Neuronal stem cell (in vitro differentiated cells): ENCODE data around the gene ANKRD13A.

Experiments
- DNase-seq: peaks from one replicate; pipeline ENCODE4 v3.0.0-alpha.2; 2013; ENCODE audit warnings: low spot score
- H2AFZ ChIP-seq: one replicate; pipeline ENCODE4 v1.6.1; 2013; ENCODE audit warnings: mild to moderate bottlenecking, low read length, inconsistent platforms
- H2AK5ac ChIP-seq: 2 replicates; pipeline ENCODE4 v1.6.1; 2013; ENCODE audit warnings: low read depth, mild to moderate bottlenecking, inconsistent platforms, low read length, moderate library complexity, mixed read lengths
- H2BK120ac ChIP-seq: 2 replicates; pipeline ENCODE4 v1.6.1; 2013; ENCODE audit warnings: low read depth, mild to moderate bottlenecking, inconsistent platforms, low read length, moderate library complexity, mixed read lengths
- H2BK12ac ChIP-seq: one replicate; pipeline ENCODE4 v1.6.1; 2013; ENCODE audit warnings: low read length, inconsistent platforms
- H2BK15ac ChIP-seq: 2 replicates; pipeline ENCODE4 v1.6.1; 2013; ENCODE audit warnings: mild to moderate bottlenecking, low read length, inconsistent platforms, mixed read lengths
- H2BK5ac ChIP-seq: one replicate; pipeline ENCODE4 v1.6.1; 2013; ENCODE audit warnings: inconsistent platforms, mild to moderate bottlenecking, low read length, moderate library complexity
- H3K14ac ChIP-seq: one replicate; pipeline ENCODE4 v1.6.1; 2013; ENCODE audit warnings: low read length, inconsistent platforms
- H3K18ac ChIP-seq: 2 replicates; pipeline ENCODE4 v1.6.1; 2013; ENCODE audit warnings: low read length, inconsistent platforms
- H3K23ac ChIP-seq: 2 replicates; pipeline ENCODE4 v1.6.1; 2013; ENCODE audit warnings: low read depth, mild to moderate bottlenecking, mixed read lengths, low read length, inconsistent platforms; ENCODE audit not compliant: poor library complexity
- H3K27ac ChIP-seq: replicated peaks from 3 replicates; pipeline ENCODE4 v1.5.1; 2013; ENCODE audit warnings: low read length, inconsistent platforms
- H3K27me3 ChIP-seq, 3 experiments: 2 replicates each; pipeline ENCODE4 v1.6.1; 2013; ENCODE audit warnings: low read length in 3 of 3, mild to moderate bottlenecking in 2 of 3, inconsistent platforms in 1 of 3, low read depth in 1 of 3, mixed read lengths in 1 of 3, moderate library complexity in 1 of 3; ENCODE audit not compliant: control insufficient read depth in 3 of 3, insufficient read depth in 3 of 3
- H3K36me3 ChIP-seq, 2 donors: replicated peaks in 1 of 2; 2 replicates each; pipeline ENCODE4 v1.6.1; 2013; ENCODE audit warnings: low read length in 2 of 2; ENCODE audit not compliant: control insufficient read depth in 2 of 2, insufficient read depth in 2 of 2
- H3K4ac ChIP-seq: 2 replicates; pipeline ENCODE4 v1.6.1; 2013; ENCODE audit warnings: inconsistent platforms, mild to moderate bottlenecking, low read length, moderate library complexity
- H3K4me1 ChIP-seq, 2 donors: 1 replicate in 1 of 2; 2 replicates in 1 of 2; pipeline ENCODE4 v1.6.1; 2013; ENCODE audit warnings: low read length in 2 of 2, low read depth in 1 of 2; ENCODE audit not compliant: control insufficient read depth in 2 of 2, insufficient read depth in 1 of 2
- H3K4me2 ChIP-seq: one replicate; pipeline ENCODE4 v1.6.1; 2013; ENCODE audit warnings: mild to moderate bottlenecking, low read length, inconsistent platforms; ENCODE audit not compliant: insufficient read depth, poor library complexity, severe bottlenecking
- H3K4me3 ChIP-seq, 2 donors: 2 replicates each; pipeline ENCODE4 v1.5.1; 2013; ENCODE audit warnings: low read length in 2 of 2, mild to moderate bottlenecking in 2 of 2, inconsistent platforms in 1 of 2, moderate library complexity in 1 of 2
- H3K79me1 ChIP-seq: one replicate; pipeline ENCODE4 v1.6.1; 2013; ENCODE audit warnings: low read depth, mild to moderate bottlenecking, inconsistent platforms, low read length, moderate library complexity
- H3K9ac ChIP-seq: one replicate; pipeline ENCODE4 v1.6.1; 2013; ENCODE audit warnings: mild to moderate bottlenecking, low read depth, low read length, inconsistent platforms; ENCODE audit not compliant: poor library complexity
- H3K9me3 ChIP-seq, 2 donors: replicated peaks in 1 of 2; 2 replicates each; pipeline versions ENCODE3 to v1.6.1; 2013; ENCODE audit warnings: low read length in 2 of 2, mild to moderate bottlenecking in 2 of 2, inconsistent platforms in 1 of 2, low read depth in 1 of 2, mixed read lengths in 1 of 2, moderate library complexity in 1 of 2; ENCODE audit not compliant: control insufficient read depth in 2 of 2, insufficient read depth in 1 of 2
- H4K8ac ChIP-seq: one replicate; pipeline ENCODE4 v1.6.1; 2013; ENCODE audit warnings: low read depth, mild to moderate bottlenecking, inconsistent platforms, low read length, moderate library complexity
- H4K91ac ChIP-seq: one replicate; pipeline ENCODE4 v1.6.1; 2013; ENCODE audit warnings: low read length, low read depth, mild to moderate bottlenecking, inconsistent platforms; ENCODE audit not compliant: poor library complexity
- WGBS, 2 donors: extraction: QIAGEN DNeasy Blood & Tissue Kit; methylation state at CpG; one replicate each; pipeline ENCODE4 v1.1.7; 2013; ENCODE audit warnings: missing lambda C conversion rate in 2 of 2, mixed read lengths in 1 of 2; ENCODE audit not compliant: insufficient read length in 2 of 2, insufficient replicate concordance in 1 of 2; ENCODE audit errors: extremely low coverage in 2 of 2; 5-methylcytosine and 5-hydroxymethylcytosine counted together

The ANKRD13A gene

GRCh38 chr12:110020956-110021355 lies 21.7 kb downstream of the ANKRD13A start:
- no peak overlapping the region for H2BK5ac ChIP-seq
- no peak overlapping the region for H3K9ac ChIP-seq
- H3K14ac ChIP-seq = no peak overlapping the region
- H3K27ac ChIP-seq = no peak overlapping the region
- no peak overlapping the region for H3K18ac ChIP-seq
- H4K91ac ChIP-seq = no peak overlapping the region
- DNase-seq = no peak
- H4K8ac ChIP-seq = no peak overlapping the region
- H3K4ac ChIP-seq = no peak overlapping the region
- no peak overlapping the region for H2BK15ac ChIP-seq
- H2BK12ac ChIP-seq = no peak overlapping the region
- no peak overlapping the region for H2BK120ac ChIP-seq
- H3K4me3 ChIP-seq = no peak overlapping the region
- peaks cover 0 to 83% of the 10 kb centered on the region in 2 donors for H3K36me3 ChIP-seq
- no peaks in the 10 kb centered on the region for H3K27me3 ChIP-seq
- no peak overlapping the region for H2AK5ac ChIP-seq
- H3K23ac ChIP-seq = no peak overlapping the region
- peaks cover 0 to 10% of the 10 kb centered on the region in 2 donors for H3K4me1 ChIP-seq
- H3K79me1 ChIP-seq = no peaks in the 10 kb centered on the region
- no peak overlapping the region for H2AFZ ChIP-seq
- WGBS, 2 donors = no CpG with 5 or more reads among the region's 4 CpGs
- H3K4me2 ChIP-seq = no peak overlapping the region
- H3K9me3 ChIP-seq = no peaks in the 10 kb centered on the region

GRCh38 chr12:110023059-110023980 lies 24.1 kb downstream of the ANKRD13A start:
- Histone ChIP-seq H3K18ac (no peak overlapping the region), H3K4me1 (peaks cover 0 to 10% of the 10 kb centered on the region in 2 donors), H2BK5ac (no peak overlapping the region), H3K9me3 (no peaks in the 10 kb centered on the region), H2AFZ (no peak overlapping the region), H3K14ac (no peak overlapping the region), H3K4ac (no peak overlapping the region), H3K4me2 (no peak overlapping the region), H3K23ac (no peak overlapping the region), H4K8ac (no peak overlapping the region), H3K4me3 (no peak overlapping the region), H3K79me1 (no peaks in the 10 kb centered on the region), H2BK12ac (no peak overlapping the region), H2BK15ac (no peak overlapping the region), H3K27me3 (no peaks in the 10 kb centered on the region), H2AK5ac (no peak overlapping the region), H3K27ac (peak overlapping the region; percentile 11), H2BK120ac (no peak overlapping the region), H4K91ac (no peak overlapping the region), H3K36me3 (peaks cover 2 to 78% of the 10 kb centered on the region in 2 donors), H3K9ac (no peak overlapping the region)
- WGBS, 2 donors = no CpG with 5 or more reads among the region's 5 CpGs
- DNase-seq = no peak

- Histone ChIP-seq H3K23ac (no peak overlapping the region), H3K27me3 (no peaks in the 10 kb centered on the region), H3K4me1 (peaks cover 0 to 10% of the 10 kb centered on the region in 2 donors), H3K9ac (no peak overlapping the region), H3K4ac (no peak overlapping the region), H2AFZ (no peak overlapping the region), H4K91ac (no peak overlapping the region), H2BK15ac (no peak overlapping the region), H3K18ac (no peak overlapping the region), H2BK12ac (no peak overlapping the region), H3K27ac (no peak overlapping the region), H3K14ac (no peak overlapping the region), H2BK5ac (no peak overlapping the region), H2AK5ac (no peak overlapping the region), H3K4me2 (no peak overlapping the region), H3K79me1 (no peaks in the 10 kb centered on the region), H3K4me3 (no peak overlapping the region), H3K36me3 (peaks cover 2 to 75% of the 10 kb centered on the region in 2 donors), H2BK120ac (no peak overlapping the region), H4K8ac (no peak overlapping the region), H3K9me3 (no peaks in the 10 kb centered on the region)
- DNase-seq = no peak
- WGBS, 2 donors = no CpG with 5 or more reads among the region's 2 CpGs
Measured at GRCh38 chr12:110024051-110024450, 24.8 kb downstream of the ANKRD13A start.

- H2BK15ac ChIP-seq = no peak overlapping the region
- no peak overlapping the region for H3K27ac ChIP-seq
- no peak overlapping the region for H2BK5ac ChIP-seq
- H3K4me1 ChIP-seq = peaks cover 0 to 4% of the 10 kb centered on the region in 2 donors
- no peaks in the 10 kb centered on the region for H3K9me3 ChIP-seq
- H2AFZ ChIP-seq = no peak overlapping the region
- no peak overlapping the region for H4K91ac ChIP-seq
- no peak overlapping the region for H3K18ac ChIP-seq
- no peak overlapping the region for H3K23ac ChIP-seq
- H3K27me3 ChIP-seq = no peaks in the 10 kb centered on the region
- H3K4me3 ChIP-seq = no peak overlapping the region
- H3K9ac ChIP-seq = no peak overlapping the region
- H3K4me2 ChIP-seq = no peak overlapping the region
- no peak overlapping the region for H2BK12ac ChIP-seq
- no peak for DNase-seq
- no peaks in the 10 kb centered on the region for H3K79me1 ChIP-seq
- peaks cover 2 to 72% of the 10 kb centered on the region in 2 donors for H3K36me3 ChIP-seq
- no peak overlapping the region for H3K14ac ChIP-seq
- no peak overlapping the region for H2AK5ac ChIP-seq
- no peak overlapping the region for H4K8ac ChIP-seq
- WGBS, 2 donors = no CpG with 5 or more reads among the region's 6 CpGs
- no peak overlapping the region for H3K4ac ChIP-seq
- no peak overlapping the region for H2BK120ac ChIP-seq
Measured at GRCh38 chr12:110028323-110028722, 29.1 kb downstream of the ANKRD13A start.
